HG02763 (cell line): ENCODE results near the gene CRYBB1.

Experiments used
- ATAC-seq: cut with Tn5 transposase; IDR thresholded peaks from one replicate; pipeline ENCODE4 v1.9.1; 2021; ENCODE audit warnings: mild to moderate bottlenecking, moderate library complexity; ENCODE audit not compliant: unreplicated experiment

CRYBB1 gene

GRCh38 chr22:26581633-26582168, 36.1 kb downstream of the CRYBB1 start:
- no peak for ATAC-seq

GRCh38 chr22:26581026-26581425, 36.8 kb downstream of the CRYBB1 start:
- ATAC-seq: no peak

GRCh38 chr22:26580240-26580962, 37.4 kb downstream of the CRYBB1 start:
- ATAC-seq: no peak

GRCh38 chr22:26579331-26579886, 38.4 kb downstream of the CRYBB1 start:
- no peak for ATAC-seq

GRCh38 chr22:26577081-26577480, 40.7 kb downstream of the CRYBB1 start:
- no peak for ATAC-seq

- no peak for ATAC-seq
Measured at GRCh38 chr22:26576026-26576680, 41.7 kb downstream of the CRYBB1 start.

GRCh38 chr22:26574001-26574723, 43.7 kb downstream of the CRYBB1 start:
- no peak for ATAC-seq

- no peak for ATAC-seq
Measured at GRCh38 chr22:26573026-26573662, 44.7 kb downstream of the CRYBB1 start.

GRCh38 chr22:26570864-26571525, 46.8 kb downstream of the CRYBB1 start:
- ATAC-seq: no peak

- ATAC-seq: no peak
Measured at GRCh38 chr22:26570115-26570514, 47.7 kb downstream of the CRYBB1 start.

GRCh38 chr22:26568207-26568706, 49.6 kb downstream of the CRYBB1 start:
- no peak for ATAC-seq

GRCh38 chr22:26567610-26568009, 50.2 kb downstream of the CRYBB1 start:
- no peak for ATAC-seq

- no peak for ATAC-seq
Measured at GRCh38 chr22:26566994-26567393, 50.8 kb downstream of the CRYBB1 start.

- ATAC-seq: no peak
Measured at GRCh38 chr22:26565889-26566288, 51.9 kb downstream of the CRYBB1 start.

GRCh38 chr22:26565181-26565580, 52.6 kb downstream of the CRYBB1 start:
- no peak for ATAC-seq

GRCh38 chr22:26564672-26565071, 53.2 kb downstream of the CRYBB1 start:
- ATAC-seq: no peak

GRCh38 chr22:26564181-26564580, 53.6 kb downstream of the CRYBB1 start:
- ATAC-seq: no peak

- no peak for ATAC-seq
Measured at GRCh38 chr22:26563022-26563421, 54.8 kb downstream of the CRYBB1 start.

GRCh38 chr22:26561756-26562417, 55.9 kb downstream of the CRYBB1 start:
- ATAC-seq: no peak
